AG09309 (cell line): ENCODE data around the gene OAT.

Source experiments
- DNase-seq: peaks from one replicate; pipeline ENCODE4 v3.0.0-alpha.2; 2010; ENCODE audit warnings: low read depth
- H3K4me3 ChIP-seq: 2 replicates; pipeline ENCODE4 v1.5.1; 2011; ENCODE audit warnings: mild to moderate bottlenecking, low read depth, low read length, moderate library complexity; ENCODE audit not compliant: control insufficient read depth
- TF ChIP-seq, protein P1 (sequence below): IDR thresholded peaks from 2 replicates; pipeline ENCODE4 v1.5.1; 2011; ENCODE audit warnings: mild to moderate bottlenecking, low read depth, low read length, inconsistent platforms; ENCODE audit not compliant: insufficient read depth, control insufficient read depth; ENCODE audit errors: missing control alignments

OAT gene

DNA sequence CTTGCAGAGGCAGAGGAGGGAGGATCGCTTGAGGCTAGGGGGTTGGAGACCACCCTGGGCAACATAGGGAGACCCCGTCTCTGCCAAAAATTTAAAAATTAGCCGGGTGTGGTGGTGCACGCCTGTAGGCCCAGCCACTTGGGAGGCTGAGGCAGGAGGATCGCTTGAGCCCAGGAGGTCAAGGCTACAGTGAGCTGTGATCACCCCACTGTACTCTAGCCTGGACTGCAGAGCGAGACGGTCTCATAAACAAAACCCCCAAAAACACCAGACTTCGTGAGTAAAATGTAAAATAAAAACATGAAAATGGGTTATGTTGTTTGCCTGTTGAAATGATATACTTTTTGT lies 43.6 kb upstream of the OAT start:
- H3K4me3 ChIP-seq = peak overlapping the region; percentile 84
- DNase-seq = no peak
- TF ChIP-seq, protein P1, sequence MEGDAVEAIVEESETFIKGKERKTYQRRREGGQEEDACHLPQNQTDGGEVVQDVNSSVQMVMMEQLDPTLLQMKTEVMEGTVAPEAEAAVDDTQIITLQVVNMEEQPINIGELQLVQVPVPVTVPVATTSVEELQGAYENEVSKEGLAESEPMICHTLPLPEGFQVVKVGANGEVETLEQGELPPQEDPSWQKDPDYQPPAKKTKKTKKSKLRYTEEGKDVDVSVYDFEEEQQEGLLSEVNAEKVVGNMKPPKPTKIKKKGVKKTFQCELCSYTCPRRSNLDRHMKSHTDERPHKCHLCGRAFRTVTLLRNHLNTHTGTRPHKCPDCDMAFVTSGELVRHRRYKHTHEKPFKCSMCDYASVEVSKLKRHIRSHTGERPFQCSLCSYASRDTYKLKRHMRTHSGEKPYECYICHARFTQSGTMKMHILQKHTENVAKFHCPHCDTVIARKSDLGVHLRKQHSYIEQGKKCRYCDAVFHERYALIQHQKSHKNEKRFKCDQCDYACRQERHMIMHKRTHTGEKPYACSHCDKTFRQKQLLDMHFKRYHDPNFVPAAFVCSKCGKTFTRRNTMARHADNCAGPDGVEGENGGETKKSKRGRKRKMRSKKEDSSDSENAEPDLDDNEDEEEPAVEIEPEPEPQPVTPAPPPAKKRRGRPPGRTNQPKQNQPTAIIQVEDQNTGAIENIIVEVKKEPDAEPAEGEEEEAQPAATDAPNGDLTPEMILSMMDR = no peak

DNA sequence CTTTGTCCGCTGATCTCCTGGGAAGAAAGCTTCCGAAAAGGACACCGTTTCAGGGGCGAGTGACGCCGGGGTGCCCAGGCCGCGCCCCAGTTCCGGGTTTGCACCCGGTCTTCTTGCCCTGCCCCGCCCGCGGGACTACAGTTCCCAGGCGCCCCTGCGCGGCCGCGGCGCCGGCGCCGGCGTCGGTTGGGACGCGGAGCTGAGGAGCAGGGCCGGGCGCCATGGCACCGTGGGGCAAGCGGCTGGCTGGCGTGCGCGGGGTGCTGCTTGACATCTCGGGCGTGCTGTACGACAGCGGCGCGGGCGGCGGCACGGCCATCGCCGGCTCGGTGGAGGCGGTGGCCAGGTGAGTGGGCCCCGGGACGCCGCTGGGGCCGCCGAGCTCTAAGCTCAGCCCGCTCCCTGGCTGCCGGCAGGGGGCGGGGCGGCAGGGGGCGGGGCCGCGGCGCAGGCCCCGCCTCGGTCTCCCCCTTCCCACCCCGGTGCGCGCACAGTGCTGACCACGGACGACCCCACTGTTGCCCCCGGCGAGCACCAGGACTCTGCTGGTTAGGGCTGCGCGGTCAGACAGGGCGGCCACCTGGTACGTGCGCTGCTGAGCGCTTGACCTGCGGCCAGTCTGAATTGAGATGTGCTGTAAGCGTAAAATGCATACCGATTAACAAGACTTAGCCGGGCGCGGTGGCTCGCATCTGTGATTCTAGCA lies 43.1 kb upstream of the OAT start, which contains the start of gene LHPP:
TSS of gene LHPP (plus strand) at position 182 of the 706 bp plus-strand sequence. CDS start at position 222, 40 bp downstream.
- peak; percentile 16 for DNase-seq
- TF ChIP-seq, protein P1 = no peak
- peak within 1 kb of the TSS; percentile 84 for H3K4me3 ChIP-seq

DNA sequence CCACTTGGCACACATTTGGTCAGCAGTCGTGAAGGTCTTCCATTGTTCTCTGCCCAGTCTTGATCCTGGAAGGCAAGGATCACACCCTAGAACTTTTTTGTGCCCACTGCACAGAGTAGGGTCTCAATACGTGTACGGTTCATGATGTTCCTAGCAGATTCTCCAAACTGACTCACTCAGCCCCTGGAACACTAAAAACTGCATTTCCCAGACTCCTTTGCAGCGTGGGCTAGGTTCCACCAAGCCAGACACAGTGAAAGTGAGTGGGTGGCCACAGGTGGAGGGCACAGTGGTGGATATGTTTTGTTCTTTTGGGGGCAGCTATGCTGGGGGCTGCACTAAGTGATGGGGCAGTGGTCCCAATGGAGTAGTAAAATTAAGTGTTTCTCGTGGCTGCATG lies 41.4 kb upstream of the OAT start:
- no peak overlapping the region for H3K4me3 ChIP-seq
- TF ChIP-seq, protein P1 = no peak
- no peak for DNase-seq

DNA sequence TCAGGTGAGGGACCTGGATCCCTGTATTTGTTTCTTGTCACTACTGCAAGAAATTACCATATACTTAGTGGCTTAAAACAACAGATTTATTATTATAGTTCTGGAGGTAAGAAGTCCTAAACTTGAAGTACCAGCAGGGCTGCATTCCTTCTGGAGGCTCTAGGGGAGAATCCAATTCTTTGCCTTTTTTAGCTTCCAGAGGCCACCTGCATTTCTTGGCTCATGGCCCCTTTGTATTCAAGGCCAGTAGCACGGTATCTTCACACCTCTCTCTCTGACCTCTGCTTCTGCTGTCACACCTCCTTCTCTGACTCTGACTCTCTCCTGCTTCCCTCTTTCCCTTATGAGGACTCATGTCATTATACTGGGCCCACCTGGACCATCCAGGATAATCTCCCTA lies 40.7 kb upstream of the OAT start:
- DNase-seq = no peak
- TF ChIP-seq, protein P1 = no peak
- no peak overlapping the region for H3K4me3 ChIP-seq

DNA sequence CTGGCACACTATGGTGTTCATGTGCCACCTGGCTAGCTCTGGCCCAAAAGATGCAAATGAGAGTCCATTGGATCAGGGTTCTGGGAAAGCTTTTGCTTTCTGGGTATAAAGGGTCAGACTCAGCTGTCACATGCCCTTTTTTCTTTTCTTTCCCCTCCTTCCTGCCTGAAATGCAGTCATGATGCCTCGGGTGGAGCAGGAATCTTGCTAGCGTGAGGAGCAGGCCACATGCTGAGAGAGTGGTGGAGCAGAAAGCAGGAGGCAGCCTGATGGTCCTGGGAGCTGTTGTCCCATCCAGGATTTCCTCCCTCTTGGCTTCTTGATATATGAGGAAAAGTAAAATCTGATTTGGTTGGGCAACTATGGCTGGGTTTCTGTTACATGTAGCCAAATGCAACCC lies 40.2 kb upstream of the OAT start:
- DNase-seq = no peak
- TF ChIP-seq, protein P1 = no peak
- no peak overlapping the region for H3K4me3 ChIP-seq

DNA sequence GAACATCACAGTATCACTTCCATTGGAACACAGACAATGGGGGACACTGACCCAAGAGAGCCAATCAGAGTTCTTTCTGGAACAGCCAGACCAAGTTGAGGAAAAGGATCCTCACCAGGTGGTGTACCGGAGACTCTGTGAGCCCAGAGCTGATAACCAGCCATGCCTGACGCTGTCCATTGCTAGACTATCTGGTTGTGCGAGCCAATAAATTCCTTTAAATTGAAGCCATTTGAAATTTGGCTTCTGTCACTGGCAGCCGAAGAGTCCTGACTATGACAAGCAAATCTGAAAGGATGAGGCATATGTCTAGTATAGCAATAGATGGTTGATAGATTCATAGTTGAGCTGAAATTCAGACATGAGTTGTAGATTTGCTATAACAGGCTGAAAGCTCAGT lies 39.8 kb upstream of the OAT start:
- TF ChIP-seq, protein P1 = no peak
- DNase-seq = no peak
- H3K4me3 ChIP-seq = no peak overlapping the region
